Measurements from ENCODE around the gene TDRD10.
"Not testable (repeated sequence)": the region's sequence is repeated elsewhere in the genome, so short reads cannot be mapped to it uniquely, and the experiment has no call there.

The TDRD10 gene

DNA sequence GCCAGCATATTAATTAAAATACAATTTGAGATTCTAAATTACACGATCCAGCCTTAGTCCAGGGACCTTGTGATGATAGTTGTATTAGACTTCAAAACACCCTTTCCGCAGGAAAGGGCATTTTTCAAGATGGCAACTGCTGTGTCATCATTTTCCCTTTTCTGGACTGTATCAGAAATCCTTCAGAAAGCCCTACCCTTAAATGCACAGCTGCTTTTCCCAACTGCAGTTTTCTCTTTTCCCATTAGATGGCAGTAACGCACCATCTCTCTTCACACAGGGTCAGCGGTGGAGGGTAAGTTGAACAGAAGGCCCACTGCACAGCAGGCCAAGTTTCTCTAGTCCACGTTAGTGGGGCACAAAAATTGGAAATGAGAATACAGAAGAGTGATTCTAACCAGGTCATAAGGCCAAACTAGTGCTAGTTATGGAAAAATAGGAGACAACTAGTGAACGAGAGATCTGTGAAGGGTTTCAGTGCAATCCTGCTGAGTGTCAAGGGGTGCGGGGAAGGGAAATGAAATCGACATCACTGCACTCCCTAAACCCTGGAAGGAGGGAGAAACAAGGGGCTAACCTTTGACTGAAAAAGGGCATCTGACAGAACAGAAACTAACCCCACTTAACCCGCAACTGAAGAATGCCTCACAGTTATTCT is 22.1 kb upstream of the TDRD10 start:
- DNase-seq = peak; percentile 71

DNA sequence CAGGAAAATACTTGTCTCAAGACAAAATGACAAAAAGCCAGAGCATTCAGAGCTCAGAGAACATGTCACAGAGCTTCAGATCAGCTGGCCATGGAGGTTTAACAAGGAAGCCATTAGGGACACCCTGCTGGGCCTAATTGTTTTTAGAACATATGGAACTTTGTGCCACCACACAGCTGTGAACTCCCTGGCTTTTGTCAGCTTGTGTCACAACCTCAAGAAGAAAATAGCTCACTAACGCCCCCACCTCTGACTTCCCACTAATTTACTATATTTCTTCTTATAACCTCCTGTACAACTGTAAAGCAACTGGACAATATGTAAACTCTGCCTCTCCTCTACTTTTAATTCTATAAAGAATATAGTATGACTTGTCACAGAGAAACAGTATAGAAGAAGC is 21.0 kb upstream of the TDRD10 start:
- DNase-seq = no peak

DNA sequence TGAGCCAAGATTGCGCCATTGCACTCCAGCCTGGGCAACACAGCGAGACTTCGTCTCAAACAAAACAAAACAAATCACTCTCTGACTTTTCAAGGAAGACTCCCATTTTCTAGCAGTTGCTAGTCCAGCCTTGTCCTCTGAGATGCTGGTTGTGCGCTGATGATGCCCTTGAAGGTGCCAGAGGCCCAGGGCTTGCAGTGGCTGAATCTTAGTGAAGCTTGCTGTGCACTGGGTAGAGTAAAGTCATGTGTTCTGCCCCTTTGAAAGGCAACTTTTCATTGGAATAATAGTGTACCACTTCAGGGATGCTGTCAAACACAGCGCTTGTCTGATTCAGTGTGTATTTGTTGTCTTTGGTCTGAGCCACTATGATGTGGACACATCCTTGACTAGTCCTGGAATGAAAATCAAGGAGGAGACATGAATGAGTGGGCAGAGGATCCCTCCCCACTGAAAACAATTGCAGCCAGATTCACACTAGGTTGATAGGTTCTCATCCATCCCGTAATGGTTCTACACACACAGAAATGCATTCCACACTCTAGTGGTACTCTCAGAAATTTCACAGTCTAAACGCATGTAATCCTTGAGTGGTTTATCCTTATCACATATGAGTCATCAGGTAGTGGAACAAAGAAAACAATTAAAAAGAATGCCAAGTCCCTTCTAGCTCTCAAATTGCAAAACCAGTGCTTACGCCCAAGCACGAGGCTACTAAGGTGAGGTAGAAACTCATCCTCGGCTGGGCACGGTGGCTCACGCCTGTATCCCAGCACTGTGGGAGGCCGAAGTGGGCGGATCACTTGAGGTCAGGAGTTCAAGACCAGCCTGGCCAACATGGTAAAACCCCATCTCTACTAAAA is 17.8 kb upstream of the TDRD10 start:
- no peak for DNase-seq

DNA sequence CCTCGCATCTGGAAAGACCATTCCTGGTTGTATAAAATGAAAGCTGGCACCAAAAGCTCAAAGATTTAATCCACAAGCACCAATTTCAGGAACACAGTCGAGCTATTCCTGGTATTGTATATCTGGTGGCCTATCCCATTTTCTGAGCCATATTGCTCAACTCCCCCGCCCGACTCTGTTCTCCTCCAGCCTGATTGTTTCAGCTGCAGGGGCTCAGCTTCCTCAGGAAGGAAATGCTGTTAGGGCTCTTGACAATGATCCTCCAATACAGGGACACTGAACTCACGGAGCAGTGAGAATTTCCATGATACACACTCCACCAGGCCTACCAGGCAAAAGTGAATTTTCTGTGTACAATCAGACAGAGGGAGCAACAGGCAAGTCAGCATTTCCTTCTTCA is 16.9 kb upstream of the TDRD10 start:
- DNase-seq = no peak

DNA sequence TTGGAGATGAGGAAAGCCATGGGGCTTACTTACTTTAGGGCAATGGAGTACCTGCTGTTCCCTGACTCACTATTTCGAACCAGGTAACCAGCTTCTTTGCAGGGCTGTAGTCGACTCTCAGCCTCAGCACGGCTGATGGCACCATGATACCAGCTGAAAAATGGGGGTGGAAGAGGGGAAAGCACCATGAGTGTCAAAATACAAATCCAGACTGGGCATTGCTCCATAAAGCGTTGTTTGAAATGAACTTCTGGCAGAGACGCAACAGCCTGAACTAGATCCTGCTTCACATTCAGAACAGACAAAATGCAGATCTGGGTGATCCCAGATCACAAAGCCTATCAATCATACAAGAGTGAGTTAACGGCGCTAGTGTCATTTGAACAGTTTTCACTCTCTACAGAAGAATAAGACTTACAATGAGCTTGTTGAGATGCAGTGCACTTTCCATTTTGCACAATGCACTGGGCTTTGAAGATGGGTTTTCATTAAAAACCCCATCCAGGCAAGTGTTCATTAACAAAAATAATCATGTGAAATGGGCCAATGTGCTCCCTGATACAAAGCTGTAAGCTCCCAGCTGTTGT is 16.0 kb upstream of the TDRD10 start:
- no peak for DNase-seq

DNA sequence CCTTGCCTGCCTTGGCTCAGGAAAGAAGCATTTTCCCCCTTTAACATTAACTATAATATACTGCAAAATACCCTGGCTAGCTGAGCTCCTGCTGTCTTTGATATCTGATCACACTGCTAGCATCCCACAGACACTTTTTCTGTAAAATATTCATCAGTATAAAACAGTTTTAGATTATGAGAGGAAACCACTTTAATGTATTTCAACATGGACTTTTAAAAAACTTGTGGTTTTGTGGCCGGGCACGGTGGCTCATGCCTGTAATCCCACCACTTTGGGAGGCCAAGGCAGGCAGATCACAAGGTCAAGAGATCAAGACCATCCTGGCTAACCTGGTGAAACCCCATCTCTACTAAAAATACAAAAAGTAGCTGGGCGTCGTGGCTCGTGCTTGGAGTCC is 15.3 kb upstream of the TDRD10 start:
- DNase-seq = not testable (repeated sequence)

DNA sequence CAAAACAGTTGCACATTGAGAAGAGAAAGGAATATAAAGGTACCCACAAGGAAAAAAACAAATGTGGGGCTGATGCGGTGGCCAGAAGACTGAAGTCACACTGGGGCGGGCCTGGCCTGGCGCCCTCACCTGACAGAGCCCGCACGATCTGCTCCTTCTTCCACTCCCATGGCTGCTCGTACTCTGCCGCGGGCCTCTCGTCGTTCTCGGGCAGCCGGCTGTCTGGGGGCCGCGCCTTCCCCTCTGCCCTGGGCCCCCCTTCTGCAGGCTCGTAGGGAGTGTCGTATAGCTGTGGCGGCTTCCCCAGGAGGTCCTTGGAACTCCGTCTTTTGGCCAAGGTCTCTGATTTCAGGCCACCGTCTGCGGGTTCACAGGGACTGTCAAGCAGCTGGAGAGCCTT is 13.1 kb upstream of the TDRD10 start:
- no peak for DNase-seq

DNA sequence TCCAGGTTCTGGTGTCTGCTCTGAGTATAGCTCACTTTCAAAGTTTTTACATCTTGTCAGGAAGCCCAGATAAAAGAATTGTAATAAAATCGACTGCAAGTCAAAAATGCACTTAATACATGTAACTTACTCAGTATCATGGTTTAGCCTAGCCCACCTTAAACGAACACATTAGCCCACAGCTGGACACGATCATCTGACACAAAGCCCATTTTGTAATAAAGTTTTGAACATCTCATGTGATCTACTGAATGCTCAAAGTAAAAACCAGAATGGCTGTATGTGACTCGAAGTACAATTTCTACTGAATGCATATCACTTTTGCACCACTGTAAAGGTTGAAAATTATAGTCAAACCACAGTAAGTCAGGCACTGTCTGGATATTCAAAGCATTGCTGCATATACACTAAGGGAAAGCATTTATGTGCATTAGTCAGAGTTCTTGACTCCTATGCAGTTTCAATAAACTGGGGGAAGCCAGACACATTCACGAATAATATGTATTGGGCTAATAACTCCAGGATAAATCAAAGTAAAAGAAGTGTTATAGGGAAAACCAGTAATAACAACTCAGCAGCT is 12.2 kb upstream of the TDRD10 start:
- DNase-seq = no peak

DNA sequence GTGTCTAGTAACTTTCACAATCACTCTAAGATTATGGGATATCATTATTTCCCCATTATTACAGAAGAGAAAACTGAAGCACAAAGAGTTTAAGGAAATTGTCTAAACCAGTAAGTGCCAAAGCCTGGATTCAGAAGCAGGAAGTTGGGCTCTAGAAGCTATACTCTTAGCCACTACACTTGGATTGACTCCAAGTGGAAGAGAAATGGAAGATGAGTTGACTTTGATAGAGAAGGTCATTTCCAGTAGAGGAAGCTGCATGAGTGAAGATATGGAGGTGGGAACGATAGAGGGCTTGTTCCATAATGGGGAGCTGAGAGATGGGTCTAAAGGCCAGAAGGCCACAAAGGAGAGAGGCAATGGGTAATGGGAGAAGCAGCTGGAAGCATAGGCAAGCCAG is 11.7 kb upstream of the TDRD10 start:
- DNase-seq = no peak

DNA sequence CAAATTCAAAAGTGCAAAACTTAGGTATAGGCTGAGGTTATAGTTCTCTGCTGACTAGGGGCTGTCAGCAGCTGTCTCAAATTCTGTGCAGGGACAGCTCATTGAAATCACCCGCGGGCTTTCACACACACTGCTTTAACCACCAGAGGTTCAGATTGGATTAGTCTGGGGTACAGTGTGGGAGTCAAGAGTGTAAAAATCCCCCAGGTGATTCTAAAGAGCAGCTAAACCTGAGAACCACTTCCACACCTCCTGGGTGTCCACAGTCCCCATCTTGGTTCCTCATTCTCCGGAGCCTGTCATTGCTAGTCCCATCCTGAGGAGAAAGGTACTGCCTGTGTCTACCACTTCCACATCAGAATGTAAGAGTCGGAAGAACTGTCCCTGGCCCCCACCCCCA is 9.9 kb upstream of the TDRD10 start:
- DNase-seq = no peak

DNA sequence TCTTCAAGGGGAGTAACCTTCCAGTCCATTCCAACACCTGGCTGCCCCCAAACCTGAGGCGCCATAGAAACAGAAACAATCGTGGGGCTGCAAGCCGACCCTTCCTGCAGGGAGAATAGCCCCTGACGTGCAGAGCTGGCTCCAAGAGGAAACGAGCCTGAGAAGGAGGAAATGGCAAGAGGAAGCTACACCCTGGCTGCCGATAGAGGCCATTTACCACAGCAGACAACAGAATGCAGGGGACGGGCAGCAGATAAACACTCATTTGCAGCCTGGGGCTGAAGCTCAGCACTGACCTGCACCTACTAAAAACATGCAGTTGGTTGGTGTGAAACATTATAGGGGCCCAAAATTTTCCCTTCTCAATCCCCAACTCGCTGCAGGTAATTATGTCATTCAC is 8.7 kb upstream of the TDRD10 start:
- no peak for DNase-seq

DNA sequence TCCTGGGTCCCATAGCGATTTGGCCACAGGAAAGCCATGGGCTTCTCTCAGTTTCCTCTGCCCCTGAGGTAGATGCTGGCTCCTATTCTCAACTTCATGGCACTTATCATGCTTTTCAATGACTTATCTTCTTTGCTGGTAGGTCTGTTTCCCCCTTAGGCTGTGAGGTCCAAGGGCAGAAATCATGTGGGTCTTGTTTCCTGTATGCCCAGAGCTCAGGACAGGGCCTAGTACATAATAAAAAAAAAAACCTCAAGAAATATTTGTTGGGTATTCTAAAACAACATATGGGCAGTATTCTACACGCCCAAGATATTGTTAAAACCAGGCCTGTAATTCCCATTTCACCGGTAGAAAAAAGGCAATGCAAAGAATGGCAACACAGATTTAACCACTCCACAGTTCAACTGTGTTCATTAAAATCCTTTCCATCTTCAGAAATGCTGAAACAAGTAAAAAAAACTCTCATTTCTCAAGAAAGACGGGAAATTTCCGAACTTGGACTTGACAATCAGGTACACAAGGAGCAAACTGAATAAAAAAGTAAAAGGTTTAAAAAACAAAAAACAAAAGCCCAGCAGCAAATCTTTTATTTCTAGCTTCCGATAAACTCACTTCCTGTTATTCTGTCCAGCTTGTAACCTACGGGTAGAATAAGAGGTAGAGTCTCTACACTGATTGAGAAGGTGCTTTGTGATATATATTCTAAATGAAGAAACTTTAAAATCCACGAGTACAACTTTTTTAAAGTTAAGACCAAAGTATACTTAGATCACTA is 6.3 kb upstream of the TDRD10 start:
- no peak for DNase-seq

DNA sequence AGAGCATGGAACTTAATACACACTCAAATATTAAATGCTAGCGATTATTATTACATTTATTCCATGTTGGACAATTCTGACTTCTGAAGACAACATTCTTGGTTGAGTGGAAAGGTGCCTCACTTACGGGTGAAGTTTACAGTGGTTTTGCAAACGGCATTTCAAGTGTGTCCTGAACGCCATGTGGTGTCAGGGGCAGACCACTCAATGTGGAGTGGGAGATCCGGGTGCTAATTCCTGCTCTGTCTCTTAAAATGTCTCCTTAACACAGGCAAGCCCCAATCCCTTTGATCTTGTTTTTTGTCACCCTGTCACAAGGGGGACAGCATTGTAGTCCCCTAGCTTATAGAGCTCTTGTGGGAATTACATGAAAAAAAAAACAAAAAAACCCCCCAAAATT is 5.6 kb upstream of the TDRD10 start:
- no peak for DNase-seq

DNA sequence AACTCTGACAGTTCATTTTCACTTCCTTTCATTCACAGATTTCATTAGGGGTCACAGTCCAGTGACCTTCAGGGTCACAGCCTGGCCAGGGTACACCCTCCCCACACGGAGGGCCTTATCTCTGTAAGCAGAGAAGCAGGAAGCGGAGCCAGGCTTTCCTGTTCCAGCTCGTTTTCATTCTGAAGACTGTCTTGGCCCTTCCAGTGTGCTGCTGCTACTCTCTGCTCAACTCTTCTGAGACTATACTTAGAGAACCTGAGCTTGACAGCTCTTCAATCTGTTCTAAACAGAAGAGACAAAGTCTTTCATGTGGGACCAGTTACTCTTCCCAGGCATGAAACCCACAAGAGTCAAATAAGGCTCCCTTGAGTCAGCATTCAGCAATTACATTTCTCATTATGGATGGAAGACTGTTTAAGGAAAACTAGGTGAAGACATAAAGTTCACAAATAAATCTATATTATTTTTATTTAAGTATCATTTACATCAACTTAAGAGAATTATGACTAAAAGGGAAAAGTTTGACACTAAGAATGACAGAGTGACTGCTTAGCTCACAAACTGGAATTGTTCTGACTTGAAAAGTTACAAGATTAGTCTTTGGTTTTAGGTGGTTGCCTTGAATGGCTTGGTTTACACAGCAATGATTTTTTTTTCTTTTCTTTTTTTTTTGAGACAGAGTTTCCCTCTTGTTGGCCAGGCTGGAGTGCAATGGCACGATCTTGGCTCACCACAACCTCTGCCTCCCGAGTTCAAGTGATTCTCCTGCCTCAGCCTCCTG is 4.8 kb upstream of the TDRD10 start:
- DNase-seq = no peak

DNA sequence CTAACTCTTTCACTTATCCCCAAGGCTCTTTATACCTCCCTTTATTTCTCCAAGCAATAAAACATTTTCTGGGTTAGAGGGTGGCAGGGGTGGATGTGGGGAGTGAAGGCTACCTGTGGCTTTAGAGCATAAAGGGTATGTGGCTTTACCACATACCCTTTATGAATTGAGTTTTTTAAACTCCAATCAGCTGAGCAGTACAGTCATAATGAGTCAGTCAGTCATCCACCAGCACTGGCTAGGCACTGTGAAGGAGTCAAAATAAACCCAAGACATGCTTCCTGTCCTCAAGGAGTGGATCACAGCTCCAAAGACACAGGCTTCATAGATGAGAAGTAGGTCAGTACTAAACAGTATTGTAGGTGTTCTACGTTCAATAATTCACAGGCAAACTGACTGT is 2.6 kb upstream of the TDRD10 start:
- no peak for DNase-seq

DNA sequence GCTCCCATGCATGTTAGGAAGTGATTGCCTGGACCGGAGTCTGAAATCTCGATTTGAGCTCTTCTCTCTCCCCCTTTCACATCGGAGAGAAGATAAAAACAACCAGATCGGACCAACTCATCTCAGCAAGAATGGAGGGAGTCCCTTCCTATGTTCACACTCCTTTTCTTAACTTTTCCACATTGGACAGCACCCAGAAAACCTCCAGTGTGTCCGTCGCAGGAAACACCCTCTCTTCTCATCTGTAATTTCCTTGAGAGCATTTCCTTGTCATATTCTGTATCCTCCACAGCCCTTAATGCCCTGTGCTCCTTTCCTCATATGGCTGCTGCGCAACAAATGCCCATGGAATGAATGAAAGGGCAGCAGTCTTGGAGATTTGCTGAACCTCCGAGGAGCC is 1.5 kb upstream of the TDRD10 start:
- no peak for DNase-seq

DNA sequence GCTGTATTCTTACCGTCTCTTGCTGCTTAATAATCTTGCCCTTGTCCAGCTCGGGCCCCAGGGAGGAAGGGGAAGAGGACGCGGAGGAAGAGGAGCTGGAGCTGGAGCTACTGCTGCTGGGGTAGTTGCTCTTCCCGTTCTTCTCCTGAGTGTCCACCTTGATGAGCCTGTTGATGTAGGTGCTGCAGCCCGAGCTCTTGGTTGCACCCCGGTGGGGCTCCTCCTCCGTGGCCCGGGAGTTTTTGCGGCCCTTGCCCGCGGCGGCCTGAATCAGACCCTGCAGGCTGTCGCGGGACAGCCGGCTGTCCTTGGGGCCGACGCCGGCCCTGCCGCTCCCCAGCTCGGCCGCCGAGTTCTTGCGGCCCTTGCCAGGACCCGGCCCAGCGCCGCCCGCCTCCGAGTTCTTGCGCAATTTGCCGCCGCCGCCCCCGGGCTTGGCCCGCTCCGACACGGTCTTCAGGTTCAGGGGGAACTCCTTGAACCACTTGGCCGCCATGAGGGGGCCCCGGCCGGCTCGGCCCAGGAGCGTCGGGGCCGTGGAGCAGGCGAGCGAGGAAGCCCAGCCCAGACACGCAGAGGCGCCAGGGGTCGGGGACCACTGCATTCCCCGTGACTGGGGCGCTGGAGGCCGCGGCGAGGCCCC is 475 bp upstream of the TDRD10 start:
- no peak for DNase-seq

DNA sequence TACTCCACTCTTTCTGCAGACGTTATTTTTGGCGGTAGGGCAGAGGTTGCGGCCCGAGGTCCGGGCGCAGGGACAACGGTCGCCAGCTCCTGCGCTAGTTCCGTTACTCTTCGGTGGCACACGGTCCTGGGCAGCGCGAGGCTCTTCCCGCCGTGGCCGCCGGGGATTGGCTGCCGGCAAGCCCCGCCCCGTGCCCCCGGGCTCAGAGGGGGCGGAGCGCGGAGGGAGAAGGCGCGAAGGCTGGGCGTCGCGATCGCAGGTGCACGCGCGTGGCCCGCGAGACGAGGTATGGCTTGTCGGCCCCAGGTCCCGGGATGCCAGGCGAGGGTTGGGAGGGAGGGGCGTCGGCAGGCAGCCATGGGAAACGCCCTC is 711 bp downstream of the TDRD10 start:
- no peak for DNase-seq

DNA sequence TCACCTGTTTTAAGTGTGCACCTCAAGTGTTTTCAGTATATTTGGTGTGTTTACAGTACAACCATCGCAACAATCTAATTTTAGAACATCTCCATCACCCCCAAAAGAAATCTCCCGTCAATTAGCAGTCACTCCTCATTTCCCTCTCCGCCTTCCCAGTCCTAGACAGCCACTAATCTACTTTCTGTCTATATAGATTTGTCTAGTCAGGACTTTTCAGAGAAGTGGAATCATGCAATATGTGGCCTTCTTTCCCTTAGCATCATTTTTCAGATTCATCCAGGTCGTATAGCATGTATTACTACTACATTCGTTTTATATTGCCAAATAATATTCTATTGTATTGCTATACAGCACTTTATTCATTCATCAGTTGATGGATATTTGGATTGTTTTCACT is 1.9 kb downstream of the TDRD10 start:
- DNase-seq = no peak

DNA sequence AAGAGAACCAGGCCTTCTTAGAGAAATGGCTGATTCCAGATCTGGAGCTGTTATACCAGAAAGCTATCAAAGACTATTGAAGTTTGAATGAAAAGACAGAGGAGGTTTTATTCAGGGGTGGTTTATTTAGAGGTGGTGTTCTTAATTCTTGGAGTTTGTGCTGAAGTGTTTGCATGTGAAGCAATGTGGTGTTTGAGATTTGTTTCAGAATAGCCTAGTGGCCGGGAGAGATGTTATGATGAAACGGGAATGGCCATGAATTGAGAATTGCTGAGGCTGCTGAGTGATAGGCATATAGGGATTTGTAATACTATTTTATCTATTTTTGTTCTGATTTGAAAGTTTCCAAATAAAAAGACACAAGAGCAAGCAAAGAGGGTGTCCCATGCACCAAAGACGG is 10.7 kb downstream of the TDRD10 start:
- DNase-seq = no peak

DNA sequence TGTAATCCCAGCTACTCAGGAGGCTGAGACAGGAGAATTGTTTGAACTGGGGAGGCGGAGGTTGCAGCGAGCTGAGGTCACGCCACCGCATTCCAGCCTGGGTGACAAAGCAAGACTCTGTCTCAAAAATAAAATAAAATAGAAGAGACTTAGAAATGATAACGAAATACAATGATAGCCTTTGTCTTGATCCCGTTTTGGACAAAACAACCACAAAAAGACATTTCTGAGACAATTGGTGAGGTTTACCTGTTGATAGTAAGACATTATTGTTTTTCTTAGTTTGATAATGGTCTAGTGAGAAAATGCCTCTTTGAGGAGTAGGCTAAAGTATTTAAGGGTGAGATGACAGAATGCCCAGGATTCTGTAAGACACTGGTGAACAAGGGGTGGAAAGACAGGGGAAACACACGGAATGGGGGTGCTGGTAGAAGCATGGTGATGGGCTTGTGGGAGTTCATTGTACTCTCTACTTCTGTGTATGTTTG is 12.1 kb downstream of the TDRD10 start:
- DNase-seq = no peak

DNA sequence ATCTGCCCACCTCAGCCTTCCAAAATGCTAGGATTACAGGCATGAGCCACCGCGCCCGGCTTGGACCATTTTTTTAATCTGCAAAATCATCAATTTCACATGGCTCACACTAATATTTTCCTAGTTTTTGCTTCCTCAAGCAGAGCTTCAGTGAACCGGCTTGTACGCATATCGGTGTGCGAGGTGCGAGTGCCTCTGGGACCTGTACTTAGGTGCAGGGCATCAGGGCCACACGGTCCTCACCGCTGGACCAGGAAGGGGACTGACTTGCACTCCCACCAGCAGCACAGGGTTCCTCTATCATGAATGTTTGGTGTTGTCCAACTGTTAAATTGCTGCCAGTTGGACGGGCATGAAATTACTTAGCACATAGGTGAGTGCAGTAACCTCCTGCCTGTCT is 15.6 kb downstream of the TDRD10 start:
- no peak for DNase-seq

All from NCI-H748 treated with DMSO at 0.1 percent for 48 hours (cell line).